Epithelial cell of esophagus (primary cell): Measurements from ENCODE around the gene TULP1.

Experiments
- DNase-seq: peaks from one replicate; pipeline ENCODE4 v3.0.0; 2010; ENCODE audit warnings: low read depth
- H3K4me3 ChIP-seq: 2 replicates; pipeline ENCODE4 v1.5.1; 2011; ENCODE audit warnings: mild to moderate bottlenecking, low read length, control low read depth
- CTCF ChIP-seq: IDR thresholded peaks from 2 replicates; pipeline ENCODE4 v1.5.1; 2011; ENCODE audit warnings: low read depth, mild to moderate bottlenecking, low read length, control low read depth, inconsistent platforms; ENCODE audit not compliant: insufficient read depth; ENCODE audit errors: missing control alignments

The TULP1 gene

DNA sequence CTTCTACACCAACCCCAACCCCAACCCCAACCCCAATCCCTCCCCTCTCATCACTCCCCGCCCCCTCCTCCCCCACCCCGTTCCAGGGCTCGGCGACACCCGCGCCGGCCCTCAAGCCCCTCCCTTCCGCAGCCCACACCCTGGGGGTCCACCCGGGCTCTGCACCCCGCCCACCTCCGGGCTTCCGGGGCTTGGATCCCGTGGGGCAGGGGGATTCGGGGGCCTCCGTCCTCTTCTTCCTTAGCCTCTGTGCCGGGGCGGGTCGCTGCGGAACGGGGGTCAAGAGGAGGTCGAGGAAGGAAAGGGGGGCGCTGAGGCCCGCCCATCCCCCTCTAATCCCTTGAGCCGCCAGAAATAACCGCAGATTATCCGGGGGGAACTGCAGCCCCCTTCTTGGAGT is 690 bp downstream of the TULP1 start:
- no peak for TF ChIP-seq CTCF
- no peak overlapping the region for H3K4me3 ChIP-seq
- DNase-seq, result no peak

- TF ChIP-seq CTCF, result no peak
- H3K4me3 ChIP-seq, result no peak overlapping the region
- DNase-seq, result no peak
These were observed 1.1 kb downstream of the TULP1 start for GRCh38 chr6:35511562-35511941.

GRCh38 chr6:35510916-35511561 is 1.7 kb downstream of the TULP1 start:
- DNase-seq, result no peak
- H3K4me3 ChIP-seq, result no peak overlapping the region
- no peak for TF ChIP-seq CTCF

- DNase-seq, result no peak
- H3K4me3 ChIP-seq, result no peak overlapping the region
- no peak for TF ChIP-seq CTCF
These were observed 4.2 kb downstream of the TULP1 start for GRCh38 chr6:35508542-35508941.

- no peak for DNase-seq
- TF ChIP-seq CTCF, result no peak
- H3K4me3 ChIP-seq, result no peak overlapping the region
These were observed 4.7 kb downstream of the TULP1 start for GRCh38 chr6:35508027-35508426.

DNA sequence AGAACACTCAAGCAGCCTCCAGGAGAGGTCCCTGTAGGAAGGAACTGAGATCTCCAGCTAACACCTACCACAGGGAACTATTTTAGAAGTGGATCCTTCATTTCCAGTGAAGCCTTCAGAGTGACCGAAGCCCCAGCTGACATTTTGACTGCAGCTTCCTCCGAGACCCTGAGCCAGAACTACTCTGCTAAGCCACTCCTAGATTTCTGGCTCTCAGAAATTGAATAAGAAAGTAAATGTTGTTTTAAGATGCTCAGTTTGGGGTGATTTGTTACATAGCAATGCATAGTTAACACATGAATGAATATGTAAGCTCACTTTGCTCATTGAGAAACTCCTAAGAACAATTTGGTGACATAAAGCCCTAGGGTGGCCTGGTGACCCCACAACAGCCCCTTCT is 5.5 kb downstream of the TULP1 start:
- no peak overlapping the region for H3K4me3 ChIP-seq
- no peak for TF ChIP-seq CTCF
- no peak for DNase-seq

DNA sequence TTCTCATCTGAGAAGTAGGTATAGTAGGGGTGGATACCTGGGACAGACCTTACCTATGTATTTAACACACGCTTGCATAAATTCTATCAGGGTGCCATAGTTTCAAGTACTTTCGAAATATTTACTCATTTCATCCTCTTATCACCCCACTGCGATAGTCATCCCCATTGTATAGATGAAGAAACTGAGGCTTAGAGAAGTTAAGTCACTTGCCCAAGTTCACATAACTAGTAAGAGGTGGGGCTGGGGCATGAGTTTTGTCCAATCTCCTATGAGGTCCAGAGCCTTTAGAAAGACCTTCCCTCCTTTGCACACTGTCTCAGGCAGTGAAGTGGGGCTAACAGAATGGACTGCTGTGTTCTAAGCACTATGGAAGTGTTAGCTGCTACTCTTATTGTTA is 6.2 kb downstream of the TULP1 start:
- H3K4me3 ChIP-seq, result no peak overlapping the region
- no peak for DNase-seq
- no peak for TF ChIP-seq CTCF
